Stimulated activated CD8-positive, alpha-beta memory T cell treated with anti-CD3 and anti-CD28 coated beads, Interleukin-7, amount 100 ng/mL, for 48 hours (primary cell): ENCODE measurements around the gene CCDC121.

Source experiments
- DNase-seq, 2 donors: peaks; one replicate each; pipeline ENCODE4 v3.0.0-alpha.2; 2020; ENCODE audit warnings: low read depth in 1 of 2; ENCODE audit errors: extremely low read depth in 1 of 2

Gene CCDC121, protein sequence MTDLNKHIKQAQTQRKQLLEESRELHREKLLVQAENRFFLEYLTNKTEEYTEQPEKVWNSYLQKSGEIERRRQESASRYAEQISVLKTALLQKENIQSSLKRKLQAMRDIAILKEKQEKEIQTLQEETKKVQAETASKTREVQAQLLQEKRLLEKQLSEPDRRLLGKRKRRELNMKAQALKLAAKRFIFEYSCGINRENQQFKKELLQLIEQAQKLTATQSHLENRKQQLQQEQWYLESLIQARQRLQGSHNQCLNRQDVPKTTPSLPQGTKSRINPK

DNA sequence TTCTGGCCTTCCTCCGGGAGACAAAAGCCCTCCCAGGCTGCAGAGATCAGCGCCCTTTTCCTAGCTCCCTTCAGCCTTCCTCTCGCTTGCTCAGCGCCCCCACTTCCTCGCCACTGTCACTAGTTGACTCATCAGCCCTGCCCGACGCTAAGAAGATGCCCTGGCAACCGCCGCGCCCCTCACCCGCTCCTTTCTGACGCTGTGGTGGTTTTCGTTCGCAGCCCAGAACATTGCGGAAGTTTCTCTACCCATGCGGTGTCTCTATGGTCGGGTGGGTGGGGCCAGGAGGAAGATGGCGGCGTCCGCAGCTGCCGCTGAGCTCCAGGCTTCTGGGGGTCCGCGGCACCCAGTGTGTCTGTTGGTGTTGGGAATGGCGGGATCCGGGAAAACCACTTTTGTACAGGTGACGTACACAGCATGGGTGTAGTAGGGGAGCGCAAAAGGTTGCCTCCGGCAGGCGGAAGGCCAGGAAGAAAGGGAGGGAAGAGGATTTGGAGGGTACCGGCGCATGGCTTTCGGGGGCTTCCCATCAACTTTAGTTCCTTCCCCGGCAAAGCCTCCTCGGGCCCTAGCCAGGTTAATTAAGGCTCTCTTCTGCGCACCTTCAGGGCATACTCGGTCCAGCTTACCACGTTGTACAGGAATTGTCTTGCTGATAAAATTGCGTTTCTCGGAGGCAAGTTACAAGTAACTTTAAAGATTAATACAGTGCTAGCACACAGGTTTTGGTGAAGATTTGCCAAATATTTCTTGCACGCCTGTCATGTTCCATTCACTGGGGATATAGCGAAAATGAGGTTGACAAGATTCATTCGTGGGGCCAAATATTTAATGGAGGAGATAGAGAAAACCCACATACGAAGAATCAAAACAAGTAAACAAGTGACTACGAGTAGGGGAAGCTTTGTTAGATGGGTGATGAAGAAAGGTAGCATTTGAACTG lies at the start of gene CCDC121, which contains the start of gene GPN1:
CCDC121 (minus strand) TSS at position 246 of the 943 bp plus-strand sequence. CDS start 1,213 bp downstream, outside the sequence.
GPN1 (plus strand) TSS at position 284 of the 943 bp plus-strand sequence; CDS start at position 293, 9 bp downstream.
- peak; percentile 88 to 96 for DNase-seq

DNA sequence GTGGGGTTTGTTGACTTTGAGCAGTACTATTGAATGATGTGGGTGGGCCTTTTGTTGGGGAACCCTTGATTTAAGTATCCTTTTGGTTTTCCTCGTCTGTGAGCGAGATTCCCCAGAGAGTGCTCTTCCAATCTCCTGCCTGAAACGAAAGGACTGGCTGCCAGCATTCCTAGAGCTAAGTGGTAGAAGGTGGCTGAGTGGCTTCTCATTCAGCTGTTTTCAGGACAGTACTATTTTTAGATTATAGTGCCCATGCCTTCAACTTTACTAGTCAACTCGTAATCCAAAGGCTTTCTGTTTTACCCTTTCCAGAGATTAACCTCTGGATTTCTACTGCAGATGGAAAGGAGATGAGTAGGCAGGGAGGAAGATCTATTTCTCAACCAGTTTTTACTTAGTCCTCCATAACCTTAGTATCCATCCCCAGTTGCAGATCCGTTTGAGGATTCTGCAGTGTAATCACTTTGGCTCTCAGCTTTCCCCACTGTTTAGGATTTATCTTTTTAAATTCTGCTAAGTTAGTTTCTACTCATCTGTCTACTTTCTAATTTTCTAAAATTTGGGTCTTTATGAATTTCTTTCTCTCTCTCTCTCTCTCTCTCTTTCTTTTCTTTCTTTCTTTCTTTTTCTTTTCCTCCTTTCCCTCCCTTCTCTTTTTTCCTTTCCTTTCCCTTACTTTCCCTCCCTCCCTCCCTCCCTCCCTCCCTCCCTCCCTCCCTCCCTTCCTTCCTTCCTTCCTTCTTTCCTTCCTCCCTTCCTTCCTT lies 44.1 kb upstream of the CCDC121 start:
- DNase-seq, result no peak

DNA sequence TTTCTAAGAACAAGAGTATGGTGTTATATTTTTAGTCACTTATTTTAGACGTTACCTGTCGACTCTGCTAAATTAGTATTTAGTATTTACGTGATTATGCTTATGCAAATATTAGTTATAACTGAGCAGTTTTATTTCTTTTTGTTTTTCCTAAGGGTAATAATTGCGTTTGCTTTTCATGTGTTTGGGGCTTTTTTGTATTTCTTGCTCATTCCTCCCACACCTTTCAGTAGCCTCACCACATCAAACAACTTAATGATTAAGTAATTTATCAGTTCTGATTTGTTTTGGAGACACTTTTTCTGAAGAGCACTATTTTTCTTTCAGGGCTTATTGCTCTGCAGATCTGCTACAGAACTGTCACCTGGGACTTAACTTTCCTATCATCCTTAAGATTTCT lies 42.4 kb upstream of the CCDC121 start:
- DNase-seq, result no peak

DNA sequence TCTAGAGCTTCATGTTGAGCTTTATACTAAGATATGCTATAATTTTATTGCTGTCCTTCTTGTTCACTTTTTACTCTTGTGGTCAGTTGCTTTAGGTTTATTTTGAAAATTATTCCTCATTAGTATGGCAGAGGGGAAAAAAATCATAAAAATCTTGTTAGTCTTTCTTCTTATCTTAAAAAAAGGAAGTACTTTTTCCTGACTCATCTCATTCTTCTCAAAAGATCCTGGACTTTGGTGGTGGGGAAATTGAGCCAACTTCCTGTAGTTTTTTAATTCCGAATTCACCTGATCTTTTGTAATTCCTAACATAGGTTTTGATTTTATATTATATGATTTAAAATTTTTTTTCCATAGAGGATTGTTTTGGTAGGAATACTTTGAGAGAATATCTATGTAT lies 38.6 kb upstream of the CCDC121 start:
- no peak for DNase-seq

DNA sequence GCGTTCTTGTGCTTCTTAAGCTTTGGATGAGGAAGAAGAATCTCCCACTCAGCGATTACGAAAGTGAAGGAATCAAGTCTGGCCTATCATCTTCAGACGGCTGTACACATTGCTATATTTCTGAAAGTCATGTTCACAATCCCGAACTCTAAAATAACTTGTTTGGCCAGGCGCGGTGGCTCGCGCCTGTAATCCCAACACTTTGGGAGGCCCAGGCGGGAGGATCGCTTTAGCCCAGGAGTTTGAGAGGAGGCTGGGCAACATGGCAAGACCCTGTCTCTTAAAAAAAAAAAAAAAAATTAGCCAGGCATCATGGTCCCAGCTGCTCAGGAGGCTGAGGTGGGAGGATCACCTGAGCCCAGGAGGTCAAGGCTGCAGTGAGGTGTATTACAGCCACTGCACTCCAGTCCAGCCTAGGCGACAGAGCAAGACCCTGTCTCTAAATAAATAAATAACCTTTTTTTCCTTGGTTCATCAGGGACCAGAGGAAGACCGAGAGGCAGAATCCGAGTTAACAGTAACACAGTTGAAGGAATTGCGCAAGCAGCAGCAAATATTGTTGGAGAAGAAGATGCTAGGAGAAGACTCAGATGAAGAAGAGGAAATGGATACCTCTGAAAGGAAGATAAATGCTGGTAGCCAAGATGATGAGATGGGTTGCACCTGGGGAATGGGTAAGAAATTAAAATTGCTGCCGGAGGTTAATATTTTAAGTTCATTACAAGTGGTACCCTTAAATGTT lies 36.0 kb upstream of the CCDC121 start:
- DNase-seq, result no peak

DNA sequence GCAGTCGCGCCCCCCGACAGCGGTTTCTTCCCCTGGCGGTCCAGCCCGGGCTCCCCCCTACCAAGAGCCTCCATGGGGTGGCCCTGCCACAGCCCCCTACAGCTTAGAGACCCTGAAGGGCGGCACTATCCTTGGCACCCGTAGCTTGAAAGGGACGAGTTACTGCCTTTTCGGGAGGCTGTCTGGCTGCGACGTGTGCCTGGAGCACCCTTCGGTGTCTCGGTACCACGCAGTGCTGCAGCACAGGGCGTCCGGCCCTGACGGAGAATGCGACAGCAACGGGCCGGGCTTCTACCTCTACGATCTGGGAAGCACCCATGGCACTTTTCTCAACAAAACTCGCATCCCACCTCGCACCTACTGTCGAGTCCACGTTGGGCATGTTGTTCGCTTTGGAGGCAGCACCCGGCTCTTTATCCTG lies 35.4 kb upstream of the CCDC121 start:
- DNase-seq, result peak in 1 of 2 donors; percentile 8

DNA sequence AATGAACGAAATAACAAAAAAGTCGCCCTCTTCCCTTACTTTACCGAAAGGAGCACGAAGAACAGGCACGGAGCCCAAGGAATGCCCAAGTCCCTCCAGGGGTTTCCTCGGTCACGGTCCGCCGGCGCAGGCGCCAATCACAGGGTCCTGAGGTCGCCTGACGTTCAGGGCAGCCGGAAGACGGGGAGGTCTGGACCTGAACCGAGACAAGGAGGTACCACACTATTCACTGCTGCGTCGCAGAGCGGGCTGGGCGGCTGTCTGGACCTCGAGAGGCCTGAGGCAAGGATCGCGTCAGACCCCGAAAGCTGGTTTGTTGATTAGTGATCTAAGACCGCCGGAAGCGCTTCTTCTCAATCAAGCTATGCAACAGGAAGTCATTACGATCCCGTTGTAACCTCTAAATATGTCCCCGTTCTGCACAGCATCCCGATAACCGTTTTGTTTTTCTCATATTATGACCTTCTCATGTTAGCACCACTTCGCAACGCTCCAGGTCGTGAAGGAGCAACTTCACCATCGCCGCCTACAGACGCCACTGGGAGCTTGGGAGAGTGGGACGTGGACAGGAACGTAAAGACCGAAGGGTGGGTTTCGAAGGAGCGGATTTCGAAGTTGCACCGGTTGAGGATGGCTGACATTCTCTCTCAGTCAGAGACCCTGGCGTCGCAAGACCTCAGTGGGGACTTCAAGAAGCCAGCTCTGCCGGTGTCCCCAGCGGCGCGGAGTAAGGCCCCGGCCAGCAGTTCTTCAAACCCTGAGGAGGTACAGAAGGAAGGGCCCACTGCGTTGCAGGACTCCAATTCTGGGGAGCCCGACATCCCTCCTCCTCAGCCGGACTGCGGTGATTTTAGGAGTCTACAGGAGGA lies 34.7 kb upstream of the CCDC121 start, which contains the start of the genes SLC4A1AP and SUPT7L:
SLC4A1AP (plus strand) TSS at position 605 of the 869 bp plus-strand sequence; CDS start at position 631, 26 bp downstream.
SUPT7L (minus strand) TSS at position 330 of the 869 bp plus-strand sequence. CDS start 1,422 bp downstream, outside the sequence.
- peak; percentile 44 to 53 for DNase-seq

DNA sequence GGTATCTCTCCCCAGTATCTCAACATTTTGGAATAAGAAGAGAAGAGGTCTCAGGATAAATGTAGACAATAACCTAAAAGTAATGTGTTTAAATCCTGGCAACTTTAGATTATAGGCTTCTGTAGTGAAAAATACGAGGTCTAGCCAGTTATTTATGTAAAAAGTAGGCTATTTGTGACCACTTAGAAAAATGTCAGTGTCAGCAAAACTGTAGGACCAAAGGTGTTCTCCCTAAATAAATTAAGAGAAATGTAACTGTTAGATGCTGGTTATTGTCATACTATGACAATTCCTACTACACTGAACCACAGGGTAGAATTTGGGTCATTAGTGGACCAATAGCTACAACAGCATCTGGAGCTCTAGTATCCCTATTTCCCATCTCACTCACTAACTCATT lies 32.6 kb upstream of the CCDC121 start:
- DNase-seq, result no peak

DNA sequence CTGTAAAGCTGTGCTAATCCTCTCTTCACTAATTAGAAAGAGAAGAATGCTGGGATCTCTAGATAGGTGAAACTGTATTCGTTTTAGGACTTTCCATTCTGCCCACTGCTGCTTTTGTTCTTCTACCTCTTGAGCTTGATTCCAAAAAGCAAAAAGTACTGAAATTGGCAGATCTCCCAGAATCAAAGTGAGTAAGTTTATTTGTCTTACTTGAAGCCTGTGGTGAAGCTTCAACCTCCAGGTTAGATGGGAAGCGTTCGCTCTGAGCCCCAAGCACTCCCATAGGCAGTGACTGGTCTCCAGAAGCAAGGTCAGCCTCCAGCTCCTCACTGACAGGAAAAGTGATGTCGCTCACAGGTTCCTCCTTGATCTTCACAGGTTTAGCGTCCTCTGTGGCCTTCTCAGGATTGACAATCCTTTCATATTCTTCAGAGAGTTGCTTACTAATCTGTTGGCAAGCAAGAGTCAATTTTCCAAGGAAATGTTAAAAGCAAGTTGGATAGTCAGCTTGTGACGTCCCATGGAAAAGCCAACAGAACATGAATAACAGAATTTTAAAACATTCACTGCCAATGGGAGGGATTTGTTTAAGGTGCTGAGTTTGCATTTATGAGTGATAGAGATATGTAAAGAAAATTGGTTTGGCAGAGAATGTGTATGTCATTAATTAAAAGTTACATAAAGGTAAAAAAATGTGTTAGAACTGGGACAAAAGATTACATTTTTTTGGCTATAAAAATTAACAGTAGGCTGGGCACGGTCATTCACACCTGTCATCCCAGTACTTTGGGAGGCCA lies 26.5 kb upstream of the CCDC121 start:
- no peak for DNase-seq

DNA sequence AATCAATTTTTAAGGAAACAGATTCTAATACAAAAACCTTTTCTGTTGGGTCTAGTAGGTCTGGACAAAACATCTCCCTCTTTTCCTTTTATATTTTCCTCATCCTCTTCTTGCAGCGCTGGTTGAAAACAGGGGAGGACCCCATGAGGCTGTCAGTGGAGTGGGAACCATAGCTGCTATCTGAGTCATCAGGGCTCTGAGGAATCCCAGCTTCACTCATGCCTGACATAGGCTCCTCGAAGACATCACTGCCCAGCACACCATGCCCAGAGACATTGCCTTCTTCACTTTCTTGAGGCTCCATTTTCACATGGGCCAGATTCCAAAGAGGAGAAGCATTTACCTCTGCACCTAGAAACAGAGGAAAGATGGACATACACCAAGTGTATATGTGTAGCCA lies 24.6 kb upstream of the CCDC121 start:
- DNase-seq, result no peak

DNA sequence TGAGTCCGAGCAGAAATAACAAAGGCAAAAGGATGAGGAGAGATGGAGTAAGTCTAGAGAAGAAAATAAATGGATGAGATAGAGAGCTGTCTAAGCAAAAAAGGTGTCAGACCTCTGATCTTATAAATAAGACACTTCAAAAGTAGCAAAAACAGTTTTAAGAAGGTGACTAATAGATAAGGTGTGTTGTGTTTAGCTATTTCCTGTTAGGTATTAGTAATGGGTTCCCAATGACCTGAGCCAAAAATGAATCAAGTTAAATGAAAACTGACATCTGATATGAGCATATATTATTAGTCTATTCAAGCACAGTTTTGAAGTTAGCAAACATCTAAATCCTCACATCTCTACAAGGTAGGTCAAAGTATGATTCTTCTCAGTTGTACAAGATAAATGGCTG lies 24.0 kb upstream of the CCDC121 start:
- no peak for DNase-seq

DNA sequence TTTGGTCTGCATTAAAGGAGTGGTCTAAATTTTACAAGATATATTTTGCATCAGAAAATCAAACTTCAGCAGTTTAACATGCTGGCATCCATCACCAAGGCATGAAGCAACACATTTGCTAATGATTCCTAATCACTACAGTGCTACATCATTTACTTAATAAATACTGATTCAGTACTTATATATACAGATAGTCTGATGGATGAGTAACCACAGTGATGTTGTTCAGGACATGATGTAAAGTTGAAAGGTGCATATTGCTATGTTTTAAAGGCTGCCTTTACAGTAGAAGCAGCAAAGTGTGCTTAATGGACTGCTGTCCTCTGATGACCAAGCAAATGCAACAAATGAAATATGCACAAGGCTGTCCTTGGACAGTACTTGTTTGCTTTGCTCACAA lies 23.5 kb upstream of the CCDC121 start:
- no peak for DNase-seq

DNA sequence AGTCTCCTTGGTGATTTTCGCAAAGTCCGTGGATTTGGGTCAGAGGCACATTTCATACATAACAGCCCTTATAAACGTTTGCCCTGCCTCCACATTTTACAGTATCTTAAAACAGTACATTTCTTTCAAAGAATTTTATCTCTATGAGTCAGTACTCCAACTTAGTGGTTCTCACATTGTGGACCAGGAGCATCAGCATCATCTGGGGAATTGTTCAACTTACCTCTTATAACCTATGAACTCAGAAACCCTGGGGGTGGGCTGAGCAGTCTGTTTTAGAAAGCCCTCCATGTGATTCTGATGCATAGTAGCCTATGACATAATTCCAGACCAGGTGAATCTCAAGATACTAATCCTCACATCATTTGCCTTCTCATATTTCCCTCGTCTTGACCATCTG lies 22.2 kb upstream of the CCDC121 start:
- DNase-seq, result no peak

DNA sequence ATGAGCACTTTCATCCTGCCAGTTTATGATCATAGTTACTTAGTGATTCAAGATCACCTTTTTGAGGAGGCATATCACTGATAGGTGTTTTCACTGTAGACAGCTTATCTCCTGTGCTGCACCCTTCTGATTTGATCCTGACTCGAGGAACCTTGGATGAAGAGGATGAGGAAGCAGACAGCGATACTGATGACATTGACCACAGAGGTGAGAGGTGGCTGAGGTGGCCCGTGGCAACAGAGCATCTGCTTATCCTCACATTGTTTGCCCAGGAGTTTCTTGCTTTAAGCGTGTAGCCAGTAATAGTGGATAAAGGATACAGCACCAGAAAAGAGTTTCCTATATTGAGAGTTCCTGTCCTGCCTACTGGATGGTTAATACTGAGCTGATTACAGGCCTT lies 18.9 kb upstream of the CCDC121 start:
- DNase-seq, result no peak

DNA sequence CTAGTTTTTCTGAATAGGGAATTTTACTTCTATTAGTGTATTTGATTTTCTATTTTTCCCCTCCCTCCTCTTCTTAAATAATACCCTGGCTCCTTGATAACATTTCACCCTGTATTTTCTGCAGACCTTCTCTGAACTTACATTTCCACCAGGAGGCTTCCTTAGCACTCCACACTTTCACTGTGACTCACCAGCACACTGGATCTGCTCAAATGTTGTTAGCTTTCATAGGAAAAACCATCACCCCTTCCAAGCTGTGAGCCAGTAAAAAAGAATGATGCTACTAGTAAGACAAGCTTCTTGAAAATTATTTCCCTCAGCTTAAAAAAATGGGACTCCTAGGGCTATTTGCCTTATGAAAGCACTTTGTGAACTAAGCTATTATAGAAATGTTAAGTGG lies 18.5 kb upstream of the CCDC121 start:
- no peak for DNase-seq

DNA sequence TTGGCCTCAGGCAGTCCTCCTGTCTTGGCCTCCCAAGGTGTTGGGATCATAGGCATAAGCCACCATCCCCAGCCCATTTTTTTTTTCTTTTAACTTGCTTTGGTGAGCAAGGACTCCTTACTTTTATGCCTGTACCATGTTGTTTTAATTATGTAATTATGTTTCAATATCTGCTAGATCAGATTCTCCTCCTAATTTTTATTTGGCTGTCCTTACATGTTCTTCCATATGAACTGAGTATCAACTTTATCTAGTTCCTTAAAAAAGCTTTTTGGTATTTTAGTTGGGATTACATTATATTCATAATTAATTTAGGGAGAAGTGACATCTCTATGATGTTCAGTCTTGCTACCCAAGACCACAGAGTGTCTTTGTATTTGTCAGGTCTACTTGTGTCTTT lies 16.4 kb upstream of the CCDC121 start:
- no peak for DNase-seq

DNA sequence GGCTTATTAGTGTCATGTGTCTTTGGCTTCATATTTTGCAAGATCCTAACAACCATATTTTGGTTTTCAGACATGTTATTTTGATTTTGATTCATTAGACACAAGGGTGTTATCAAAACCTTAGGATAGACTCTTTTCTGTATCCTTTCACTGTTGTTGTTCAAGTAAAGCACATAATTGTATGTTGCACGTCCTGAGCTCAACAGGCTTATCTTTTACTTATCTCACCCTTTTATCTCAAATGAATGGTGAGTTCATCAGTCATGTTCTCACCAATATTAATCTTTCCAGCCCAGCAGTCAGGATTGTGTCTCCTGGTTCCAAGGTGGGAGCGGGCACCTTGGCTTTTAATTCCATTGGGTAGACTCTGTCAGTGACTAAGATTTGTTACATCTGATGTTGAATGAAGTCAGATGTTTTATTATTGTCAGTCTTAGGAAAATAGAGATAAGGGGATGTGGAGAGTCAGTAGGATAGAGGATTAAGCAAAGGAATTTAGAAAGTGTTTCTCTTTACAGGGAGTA lies 12.0 kb upstream of the CCDC121 start:
- DNase-seq, result no peak

DNA sequence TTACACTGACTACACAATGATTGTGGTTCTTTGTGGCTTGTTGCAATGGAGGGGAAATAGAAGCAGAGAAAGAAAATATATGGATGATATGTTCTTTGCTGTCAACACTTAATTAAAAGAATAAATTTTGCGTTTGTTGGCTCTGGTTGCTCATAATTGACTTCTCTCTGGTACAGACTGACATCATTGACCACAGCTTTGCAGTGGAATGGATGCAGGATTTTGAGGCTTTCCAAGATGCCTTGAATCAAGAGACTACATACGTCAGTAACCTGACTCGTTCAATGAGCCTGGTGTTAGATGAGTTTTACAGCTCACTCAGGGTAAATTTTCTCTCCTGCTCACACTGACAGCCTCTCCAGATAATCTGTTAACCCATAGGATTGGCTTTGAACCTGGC lies 9.9 kb upstream of the CCDC121 start:
- DNase-seq, result peak in 1 of 2 donors; percentile 37
